GM12892 (cell line): Measurements from ENCODE around the gene HSPB1.

ENCODE experiments used
- DNase-seq: peaks from one replicate; pipeline ENCODE4 v3.0.0; 2011; ENCODE audit not compliant: insufficient read length
- FAIRE-seq: peaks from 2 replicates; lab custom pipeline; 2011; peaks lifted over from hg19 to GRCh38; lab: Jason Lieb, UNC
- POLR2A ChIP-seq: IDR thresholded peaks from 2 replicates; pipeline ENCODE4 v1.6.1; 2011; ENCODE audit warnings: low read depth, low read length, control low read depth
- POLR2AphosphoS5 ChIP-seq: IDR thresholded peaks from 2 replicates; pipeline ENCODE4 v1.6.1; 2011; ENCODE audit warnings: low read depth, low read length, control low read depth
- TAF1 ChIP-seq: IDR thresholded peaks from 2 replicates; pipeline ENCODE4 v1.6.1; 2011; ENCODE audit warnings: low read depth, mild to moderate bottlenecking, control low read depth, low read length, borderline replicate concordance

Gene HSPB1

GRCh38 chr7:76346778-76347177, 44.3 kb downstream of the HSPB1 start:
- FAIRE-seq = no peak
- TF ChIP-seq POLR2A (no peak; the same call in 1 of the 2 replicates), POLR2AphosphoS5 (0 out of 2 replicates have a peak, but pooled peaks have one; percentile 33), TAF1 (no peak)
- DNase-seq = no peak

GRCh38 chr7:76347710-76348109, 45.2 kb downstream of the HSPB1 start:
- TF ChIP-seq TAF1 (no peak), POLR2A (no peak), POLR2AphosphoS5 (no peak)
- no peak for FAIRE-seq

GRCh38 chr7:76349313-76349885, 46.9 kb downstream of the HSPB1 start:
- no peak for TF ChIP-seq POLR2A
- no peak for TF ChIP-seq POLR2AphosphoS5
- no peak for TF ChIP-seq TAF1
- FAIRE-seq (no peak), DNase-seq (no peak)

More at GRCh38 chr7:76347710-76348109, 45.2 kb downstream of the HSPB1 start:
- DNase-seq = no peak

- DNase-seq (no peak), FAIRE-seq (no peak)
- peak; percentile 25; the same call in 1 of the 2 replicates for TF ChIP-seq POLR2AphosphoS5
- TF ChIP-seq TAF1 = no peak
- peak; percentile 38; the same call in 1 of the 2 replicates for TF ChIP-seq POLR2A
Measured at GRCh38 chr7:76351372-76351771, 48.9 kb downstream of the HSPB1 start.

- no peak for DNase-seq
- no peak for FAIRE-seq
- TF ChIP-seq TAF1 (no peak), POLR2AphosphoS5 (0 out of 2 replicates have a peak, but pooled peaks have one; percentile 32)
Measured at GRCh38 chr7:76352193-76352592, 49.7 kb downstream of the HSPB1 start.

GRCh38 chr7:76353744-76354143, 51.3 kb downstream of the HSPB1 start:
- TF ChIP-seq POLR2A = no peak
- no peak for TF ChIP-seq POLR2AphosphoS5
- TF ChIP-seq TAF1 = no peak

More at GRCh38 chr7:76353744-76354143, 51.3 kb downstream of the HSPB1 start:
- DNase-seq = no peak
- FAIRE-seq = no peak
